Lower lobe of right lung (tissue), 2 donors: ENCODE results near the gene IL1F10. TPM values are rescaled to one million over a fixed set of nuclear protein-coding genes. Genes with fewer than 3 reads are reported as not detected.

Source experiments
- ATAC-seq, 2 donors: fragments of 200-7000 bp; cut with Tn5 transposase; one replicate each; pipeline ENCODE4 v1.9.1; 2020 to 2022; ENCODE audit warnings: mild to moderate bottlenecking in 2 of 2, moderate library complexity in 2 of 2
- DNase-seq: peaks from one replicate; pipeline ENCODE4 v3.0.0-alpha.2; 2020
- H3K27ac ChIP-seq: fragments of 200-600 bp; one replicate; pipeline ENCODE4 v1.8.0; 2022
- H3K27me3 ChIP-seq: fragments of 200-600 bp; one replicate; pipeline ENCODE4 v1.8.0; 2022; ENCODE audit warnings: low read depth
- H3K36me3 ChIP-seq: fragments of 200-600 bp; one replicate; pipeline ENCODE4 v1.8.0; 2022; ENCODE audit warnings: mild to moderate bottlenecking
- H3K4me1 ChIP-seq: fragments of 200-600 bp; one replicate; pipeline ENCODE4 v1.8.0; 2022
- H3K4me3 ChIP-seq: fragments of 200-600 bp; one replicate; pipeline ENCODE4 v1.8.0; 2022; ENCODE audit warnings: mild to moderate bottlenecking
- H3K9me3 ChIP-seq: fragments of 200-600 bp; one replicate; pipeline ENCODE4 v1.8.0; 2022
- intact Hi-C: fragments of 100-400 bp; cut with DNase I; formaldehyde crosslinking; loops from one replicate; pipeline ENCODE4 v1.11.0; 2022
- total RNA-seq: library from RNA; stranded (reverse); fragmentation: NEBNext Ultra II Directional; extraction: Animal tissue kit (Norgen Biotek cat#: 25700); gene quantifications from one replicate; pipeline ENCODE4 v1.2.1, GENCODE V29; 2021
- TF ChIP-seq, protein P1 (sequence below): fragments of 200-600 bp; IDR thresholded peaks from one replicate; pipeline ENCODE4 v1.8.0; 2022; ENCODE audit warnings: antibody characterized with exemption, mild to moderate bottlenecking
- donor health status: DM: no; HTN: yes; CAD: no; lungs with severe emphysema.

The IL1F10 gene
- total RNA-seq, 1 donor from 2014 or later = not detected

DNA sequence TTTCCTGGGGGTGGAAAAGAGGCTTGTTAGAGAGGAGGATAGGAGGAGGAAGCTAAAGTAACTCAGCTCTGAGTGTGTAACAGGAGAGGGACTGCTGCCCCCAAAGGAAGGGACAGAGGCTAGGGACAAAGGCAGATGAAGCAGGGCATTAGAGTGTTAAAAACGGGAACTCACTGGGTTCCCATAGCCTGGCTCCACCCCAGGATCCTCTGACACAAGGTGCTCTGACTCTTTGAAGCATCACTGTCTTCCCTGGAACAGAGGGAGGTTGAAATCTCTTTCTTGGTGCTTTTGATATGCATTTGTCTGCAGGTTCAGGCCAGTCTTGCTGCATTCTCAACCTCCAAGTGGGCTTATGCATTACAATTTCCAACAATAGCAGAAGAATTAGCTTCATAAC lies 39.7 kb upstream of the IL1F10 start:
- intact Hi-C loops = no loop called here
- DNase-seq = no peak
- TF ChIP-seq, protein P1, sequence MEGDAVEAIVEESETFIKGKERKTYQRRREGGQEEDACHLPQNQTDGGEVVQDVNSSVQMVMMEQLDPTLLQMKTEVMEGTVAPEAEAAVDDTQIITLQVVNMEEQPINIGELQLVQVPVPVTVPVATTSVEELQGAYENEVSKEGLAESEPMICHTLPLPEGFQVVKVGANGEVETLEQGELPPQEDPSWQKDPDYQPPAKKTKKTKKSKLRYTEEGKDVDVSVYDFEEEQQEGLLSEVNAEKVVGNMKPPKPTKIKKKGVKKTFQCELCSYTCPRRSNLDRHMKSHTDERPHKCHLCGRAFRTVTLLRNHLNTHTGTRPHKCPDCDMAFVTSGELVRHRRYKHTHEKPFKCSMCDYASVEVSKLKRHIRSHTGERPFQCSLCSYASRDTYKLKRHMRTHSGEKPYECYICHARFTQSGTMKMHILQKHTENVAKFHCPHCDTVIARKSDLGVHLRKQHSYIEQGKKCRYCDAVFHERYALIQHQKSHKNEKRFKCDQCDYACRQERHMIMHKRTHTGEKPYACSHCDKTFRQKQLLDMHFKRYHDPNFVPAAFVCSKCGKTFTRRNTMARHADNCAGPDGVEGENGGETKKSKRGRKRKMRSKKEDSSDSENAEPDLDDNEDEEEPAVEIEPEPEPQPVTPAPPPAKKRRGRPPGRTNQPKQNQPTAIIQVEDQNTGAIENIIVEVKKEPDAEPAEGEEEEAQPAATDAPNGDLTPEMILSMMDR = no peak
- Histone ChIP-seq H3K27ac (no peak overlapping the region), H3K27me3 (no peaks in the 10 kb centered on the region), H3K4me3 (no peak overlapping the region), H3K36me3 (no peaks in the 10 kb centered on the region), H3K4me1 (no peaks in the 10 kb centered on the region), H3K9me3 (no peaks in the 10 kb centered on the region)
- no peak for ATAC-seq

DNA sequence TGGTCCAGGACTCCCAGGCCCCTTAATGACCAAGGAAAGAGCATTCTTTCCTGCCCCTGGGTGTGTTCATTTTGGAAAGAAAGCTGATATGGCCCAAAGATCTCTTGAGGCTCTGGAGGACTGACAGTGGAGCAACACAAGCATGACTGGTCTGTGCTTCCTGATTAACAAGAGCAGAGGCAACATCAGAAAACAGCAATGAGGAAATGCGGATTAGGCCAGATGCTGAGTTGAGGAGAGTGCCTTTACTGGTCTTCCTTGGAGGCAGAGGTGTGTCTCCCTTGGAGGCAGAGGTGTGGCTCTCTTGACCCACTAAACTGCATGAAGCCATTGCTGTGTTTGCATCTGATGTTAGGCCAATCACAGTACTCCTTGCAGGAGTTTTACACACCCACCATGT lies 35.0 kb upstream of the IL1F10 start:
- no peaks in the 10 kb centered on the region for H3K4me1 ChIP-seq
- peaks cover 4% of the 10 kb centered on the region for H3K27me3 ChIP-seq
- TF ChIP-seq, protein P1 = no peak
- H3K36me3 ChIP-seq = no peaks in the 10 kb centered on the region
- H3K27ac ChIP-seq = no peak overlapping the region
- H3K4me3 ChIP-seq = no peak overlapping the region
- ATAC-seq (no peak), DNase-seq (no peak)
- H3K9me3 ChIP-seq = no peaks in the 10 kb centered on the region
- intact Hi-C loops = no loop called here

DNA sequence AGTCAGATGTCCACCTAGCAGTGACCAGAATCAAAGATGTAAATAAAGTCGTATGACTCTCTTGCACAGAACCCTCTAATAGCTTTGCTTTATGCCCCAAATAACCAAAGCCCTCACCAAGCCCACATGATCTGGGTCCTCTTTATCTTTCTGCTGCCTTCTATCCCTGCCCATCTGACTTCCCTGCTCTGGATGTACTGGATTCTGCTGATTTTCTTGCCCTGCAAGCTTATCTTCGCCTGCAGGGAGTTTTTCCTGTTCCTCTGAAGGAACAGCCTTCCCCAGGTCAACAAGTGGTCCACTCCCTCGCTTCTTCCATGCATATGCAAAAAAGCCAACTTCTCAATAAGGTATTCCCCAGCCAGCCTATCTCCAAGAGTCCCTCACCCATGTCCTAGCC lies 33.8 kb upstream of the IL1F10 start:
- TF ChIP-seq, protein P1 = no peak
- no peak overlapping the region for H3K4me3 ChIP-seq
- intact Hi-C loops = no loop called here

DNA sequence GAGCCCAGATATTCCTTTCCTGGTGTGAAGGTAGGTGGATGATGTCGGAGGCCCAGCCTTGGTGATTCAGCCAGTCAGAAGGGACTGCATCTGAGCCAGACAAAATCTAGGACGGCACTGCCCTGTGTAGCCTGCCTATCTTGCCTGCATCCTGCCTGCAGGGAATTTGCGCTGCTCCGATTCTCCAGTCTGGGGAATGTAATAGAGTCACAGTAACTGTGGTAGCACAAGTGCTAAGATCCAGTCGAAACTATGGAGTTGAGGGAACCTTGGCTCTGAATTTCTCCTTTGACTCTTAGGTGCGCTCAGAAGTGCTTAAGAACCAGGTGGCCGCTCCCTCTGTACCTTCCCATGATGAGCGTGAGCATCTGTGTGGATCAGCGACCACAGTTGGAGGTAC lies 31.0 kb upstream of the IL1F10 start:
- Histone ChIP-seq H3K27me3 (peaks cover 4% of the 10 kb centered on the region), H3K4me1 (no peaks in the 10 kb centered on the region), H3K27ac (no peak overlapping the region), H3K4me3 (no peak overlapping the region), H3K36me3 (no peaks in the 10 kb centered on the region), H3K9me3 (no peaks in the 10 kb centered on the region)
- intact Hi-C loops = no loop called here
- no peak for DNase-seq
- no peak for ATAC-seq
- TF ChIP-seq, protein P1 = no peak

More for the DNA sequence above, 33.8 kb upstream of the IL1F10 start:
- Histone ChIP-seq H3K36me3 (no peaks in the 10 kb centered on the region), H3K27ac (no peak overlapping the region), H3K4me1 (no peaks in the 10 kb centered on the region), H3K27me3 (peaks cover 4% of the 10 kb centered on the region), H3K9me3 (no peaks in the 10 kb centered on the region)
- ATAC-seq = no peak
- DNase-seq = no peak

DNA sequence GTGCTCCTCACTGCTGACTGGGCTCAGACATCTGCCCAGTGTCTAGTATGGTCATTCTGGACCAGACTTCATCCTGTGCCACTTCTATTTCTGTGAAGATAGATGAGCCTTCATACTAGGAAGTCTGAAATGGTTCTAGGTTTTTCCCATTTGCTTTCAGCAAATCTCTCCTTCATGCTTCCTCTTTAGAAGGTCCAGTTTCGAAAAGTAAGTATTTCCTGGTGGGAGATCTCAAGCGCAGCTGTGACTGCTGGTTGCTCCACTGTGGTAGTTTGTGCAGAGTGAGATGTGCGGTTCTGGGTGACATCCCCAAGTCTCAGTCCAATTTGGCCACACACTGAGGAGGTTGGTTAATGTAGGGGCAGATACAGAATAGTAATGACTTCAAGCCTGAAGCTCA lies 29.5 kb upstream of the IL1F10 start:
- Histone ChIP-seq H3K4me1 (no peaks in the 10 kb centered on the region), H3K9me3 (no peaks in the 10 kb centered on the region), H3K36me3 (no peaks in the 10 kb centered on the region), H3K27ac (no peak overlapping the region), H3K27me3 (peaks cover 4% of the 10 kb centered on the region), H3K4me3 (no peak overlapping the region)
- ATAC-seq = no peak
- intact Hi-C loops = no loop called here
- TF ChIP-seq, protein P1 = no peak
- no peak for DNase-seq

DNA sequence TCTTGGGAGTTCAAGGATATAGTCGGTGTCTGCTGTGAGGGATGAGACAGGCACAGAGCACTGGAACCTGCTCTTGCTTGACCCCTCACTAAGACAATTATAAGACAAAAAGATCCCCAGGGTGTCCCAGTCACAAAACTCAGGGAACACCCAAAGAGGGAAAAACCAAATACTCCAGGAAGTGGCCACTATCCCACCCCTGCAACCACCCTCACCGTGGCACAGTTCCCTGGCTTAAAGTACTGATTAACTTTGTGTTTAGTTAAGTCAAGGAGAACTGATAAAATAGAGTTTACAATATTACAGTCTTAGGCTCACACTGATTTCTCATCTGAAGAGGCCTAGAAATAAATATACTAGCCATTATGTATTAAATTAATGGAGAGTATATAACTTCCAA lies 28.6 kb upstream of the IL1F10 start:
- Histone ChIP-seq H3K4me3 (no peak overlapping the region), H3K4me1 (no peaks in the 10 kb centered on the region), H3K27me3 (peaks cover 4% of the 10 kb centered on the region), H3K27ac (no peak overlapping the region), H3K36me3 (no peaks in the 10 kb centered on the region), H3K9me3 (no peaks in the 10 kb centered on the region)
- TF ChIP-seq, protein P1 = no peak
- intact Hi-C loops = no loop called here
- DNase-seq (no peak), ATAC-seq (no peak)
